Measurements from ENCODE around the gene B4GALT5. TPM values are rescaled to one million over a fixed set of nuclear protein-coding genes. Genes with fewer than 3 reads are reported as not detected.

B4GALT5 gene
- total RNA-seq, 1 donor from 2014 or later = 72.9 TPM

DNA sequence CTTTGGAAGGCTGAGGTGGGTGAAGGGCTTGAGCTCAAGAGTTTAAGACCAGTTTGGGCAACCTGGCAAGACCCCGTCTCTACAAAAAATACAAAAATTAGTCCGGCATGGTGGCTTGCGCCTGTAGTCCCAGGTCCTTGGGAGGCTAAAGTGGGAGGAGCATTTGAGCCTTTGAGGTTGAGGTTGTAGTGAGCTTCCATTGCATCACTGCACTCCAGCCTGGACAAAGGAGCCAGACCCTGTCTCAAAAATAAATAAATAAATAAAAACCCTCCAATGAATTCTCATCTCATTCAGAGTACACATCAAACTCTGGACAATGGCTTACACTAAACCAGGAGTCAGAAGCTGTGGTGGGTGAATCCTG lies 31.8 kb downstream of the B4GALT5 start:
- no peak for ATAC-seq (ENCODE audit: low read depth)
- no peaks in the 10 kb centered on the region for H3K27me3 Mint-ChIP-seq
- ChIA-PET CTCF (interaction anchor here (1.2 kb wide), 1 partner anchor 164 kb away, joined by 3 read pairs; no protein-coding TSS in a partner anchor), POLR2A (no interaction called here)
- intact Hi-C loops (cut with micrococcal nuclease) = no loop called here
- no peak for DNase-seq
- H3K4me1 Mint-ChIP-seq = peaks cover 56% of the 10 kb centered on the region
- TF ChIP-seq, protein P1, sequence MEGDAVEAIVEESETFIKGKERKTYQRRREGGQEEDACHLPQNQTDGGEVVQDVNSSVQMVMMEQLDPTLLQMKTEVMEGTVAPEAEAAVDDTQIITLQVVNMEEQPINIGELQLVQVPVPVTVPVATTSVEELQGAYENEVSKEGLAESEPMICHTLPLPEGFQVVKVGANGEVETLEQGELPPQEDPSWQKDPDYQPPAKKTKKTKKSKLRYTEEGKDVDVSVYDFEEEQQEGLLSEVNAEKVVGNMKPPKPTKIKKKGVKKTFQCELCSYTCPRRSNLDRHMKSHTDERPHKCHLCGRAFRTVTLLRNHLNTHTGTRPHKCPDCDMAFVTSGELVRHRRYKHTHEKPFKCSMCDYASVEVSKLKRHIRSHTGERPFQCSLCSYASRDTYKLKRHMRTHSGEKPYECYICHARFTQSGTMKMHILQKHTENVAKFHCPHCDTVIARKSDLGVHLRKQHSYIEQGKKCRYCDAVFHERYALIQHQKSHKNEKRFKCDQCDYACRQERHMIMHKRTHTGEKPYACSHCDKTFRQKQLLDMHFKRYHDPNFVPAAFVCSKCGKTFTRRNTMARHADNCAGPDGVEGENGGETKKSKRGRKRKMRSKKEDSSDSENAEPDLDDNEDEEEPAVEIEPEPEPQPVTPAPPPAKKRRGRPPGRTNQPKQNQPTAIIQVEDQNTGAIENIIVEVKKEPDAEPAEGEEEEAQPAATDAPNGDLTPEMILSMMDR (IDR thresholded peaks at IDR 0.05) = no peak
- no peak overlapping the region for H3K4me3 Mint-ChIP-seq
- no peaks in the 10 kb centered on the region for H3K9me3 Mint-ChIP-seq
- H3K36me3 Mint-ChIP-seq (ENCODE audit: low read depth) = peaks cover 39% of the 10 kb centered on the region
- H3K27ac Mint-ChIP-seq = no peak overlapping the region

DNA sequence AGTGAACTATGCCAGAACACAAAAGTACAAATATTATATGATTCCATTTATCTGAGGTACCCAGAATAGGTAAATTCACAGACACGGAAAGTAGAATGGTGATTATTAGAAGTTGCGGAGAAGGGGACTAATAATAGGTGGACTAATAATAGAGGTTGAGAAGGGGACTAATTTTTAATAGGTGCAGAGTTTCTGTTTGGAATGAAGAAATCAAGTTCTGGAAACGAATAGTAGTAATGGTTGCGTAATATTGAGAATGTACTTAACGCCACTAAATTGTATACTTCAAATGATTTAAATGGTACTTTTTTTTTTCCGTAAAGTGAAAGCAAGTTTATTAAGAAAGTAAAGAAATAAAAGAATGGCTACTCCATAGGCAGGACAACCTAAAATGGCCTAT lies 33.2 kb downstream of the B4GALT5 start:
- no peaks in the 10 kb centered on the region for H3K27me3 Mint-ChIP-seq
- no peak for DNase-seq
- intact Hi-C loops (cut with micrococcal nuclease) = no loop called here
- CTCF ChIA-PET = interaction anchor here (1.5 kb wide), 1 partner anchor 13 kb away, joined by 3 read pairs; no protein-coding TSS in a partner anchor
- peaks cover 62% of the 10 kb centered on the region for H3K4me1 Mint-ChIP-seq
- H3K9me3 Mint-ChIP-seq = no peaks in the 10 kb centered on the region
- no peak overlapping the region for H3K27ac Mint-ChIP-seq
- POLR2A ChIA-PET = interaction anchor here (0.9 to 1.4 kb wide), 3 partner anchors 10 to 122 kb away, joined by 3 to 5 read pairs (median 3); no protein-coding TSS in a partner anchor
- peaks cover 34% of the 10 kb centered on the region for H3K36me3 Mint-ChIP-seq (ENCODE audit: low read depth)
- TF ChIP-seq, protein P1 (IDR thresholded peaks at IDR 0.05) = no peak
- H3K4me3 Mint-ChIP-seq = no peak overlapping the region
- ATAC-seq (ENCODE audit: low read depth) = no peak

DNA sequence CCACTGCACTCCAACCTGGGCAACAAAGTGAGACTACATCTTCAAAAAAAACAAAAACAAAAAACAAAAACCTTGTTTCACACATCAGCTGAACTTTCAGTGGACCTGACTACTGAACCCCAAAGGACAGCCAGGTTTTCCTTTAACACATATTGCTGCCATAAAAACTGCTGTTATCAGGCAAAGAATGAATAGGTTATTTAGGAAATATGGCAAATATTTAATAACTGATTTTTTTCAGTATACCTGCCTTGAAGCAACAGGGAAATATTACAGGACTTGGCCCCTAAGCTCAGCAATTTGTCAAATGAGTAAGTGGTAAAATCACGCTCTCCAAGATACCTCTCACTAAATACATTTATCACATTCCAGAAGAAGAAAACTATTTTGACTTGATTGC lies 34.0 kb downstream of the B4GALT5 start:
- intact Hi-C loops (cut with micrococcal nuclease) = loop anchor here (5.0 kb wide), 1 partner anchor 33 kb away; the partner anchor contains the start of gene B4GALT5
- ChIA-PET POLR2A (interaction anchor here (0.6 to 1.4 kb wide), 5 partner anchors 9 to 123 kb away, joined by 3 to 5 read pairs (median 3); no protein-coding TSS in a partner anchor), CTCF (interaction anchor here (1.5 kb wide), 1 partner anchor 14 kb away, joined by 3 read pairs; no protein-coding TSS in a partner anchor)
- no peak overlapping the region for H3K27ac Mint-ChIP-seq
- H3K27me3 Mint-ChIP-seq = no peaks in the 10 kb centered on the region
- ATAC-seq (ENCODE audit: low read depth) (no peak), DNase-seq (no peak)
- H3K36me3 Mint-ChIP-seq (ENCODE audit: low read depth) = peaks cover 33% of the 10 kb centered on the region
- TF ChIP-seq, protein P1 (IDR thresholded peaks at IDR 0.05) = no peak
- no peaks in the 10 kb centered on the region for H3K9me3 Mint-ChIP-seq
- H3K4me1 Mint-ChIP-seq = peaks cover 64% of the 10 kb centered on the region
- H3K4me3 Mint-ChIP-seq = no peak overlapping the region

DNA sequence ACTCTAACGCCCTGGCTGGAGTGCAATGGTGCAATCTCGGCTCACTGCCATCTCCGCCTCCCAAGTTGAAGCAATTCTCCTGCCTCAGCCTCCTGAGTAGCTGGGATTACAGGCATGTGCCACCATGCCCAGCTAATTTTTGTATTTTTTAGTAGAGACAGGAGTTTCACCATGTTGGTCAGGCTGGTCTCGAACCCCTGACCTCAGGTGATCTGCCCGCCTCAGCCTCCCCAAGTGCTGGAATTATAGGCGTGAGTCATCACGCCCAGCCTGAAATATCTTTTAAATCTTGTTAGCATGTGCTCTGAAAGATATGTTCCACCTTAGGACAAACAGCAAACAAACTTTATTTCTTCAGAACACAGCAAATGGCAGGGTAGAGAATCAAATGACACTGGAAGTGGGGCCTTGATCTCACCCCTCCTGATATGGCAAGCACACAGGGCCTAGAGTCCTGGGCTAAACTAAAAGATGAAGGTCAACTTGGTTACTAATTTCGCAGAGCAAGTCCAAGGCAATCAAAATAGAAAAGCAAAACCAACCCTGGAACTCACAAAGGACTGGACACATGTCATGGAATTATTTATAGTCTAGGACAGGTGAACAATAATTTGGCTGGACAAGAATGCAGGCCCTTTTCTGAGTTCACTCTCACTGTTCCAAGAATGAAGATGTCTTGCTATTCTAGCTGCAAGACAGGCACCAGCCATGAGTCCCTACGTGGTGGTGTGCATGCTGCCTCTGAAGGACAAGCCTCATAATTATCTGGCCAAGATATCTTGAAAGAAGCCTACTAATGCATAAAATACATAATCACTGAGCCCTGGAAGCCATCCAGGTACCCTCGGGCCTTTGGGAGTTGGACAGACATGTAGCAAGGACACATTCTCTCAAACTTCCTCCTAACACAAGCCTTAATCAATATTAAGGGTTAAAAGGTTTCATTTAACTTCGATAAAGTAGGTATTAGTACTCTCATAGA lies 35.6 kb downstream of the B4GALT5 start:
- intact Hi-C loops (cut with micrococcal nuclease) = loop anchor here (1.0 to 5.0 kb wide), 3 partner anchors 9 to 34 kb away; partner anchors contain the start of gene B4GALT5

More for the DNA sequence above, 35.6 kb downstream of the B4GALT5 start:
- DNase-seq = no peak
- Mint-ChIP-seq H3K4me3 (peak overlapping the region; percentile 11), H3K36me3 (ENCODE audit: low read depth) (peaks cover 24% of the 10 kb centered on the region), H3K4me1 (peaks cover 66% of the 10 kb centered on the region), H3K27me3 (no peaks in the 10 kb centered on the region), H3K27ac (peak overlapping the region; percentile 35), H3K9me3 (no peaks in the 10 kb centered on the region)
- ATAC-seq (ENCODE audit: low read depth) = no peak
- TF ChIP-seq, protein P1 (IDR thresholded peaks at IDR 0.05) = no peak
- ChIA-PET POLR2A (interaction anchor here (0.6 to 1.4 kb wide), 2 partner anchors 9 to 33 kb away, joined by 3 to 5 read pairs; no protein-coding TSS in a partner anchor), CTCF (interaction anchor here (0.5 kb wide), 1 partner anchor 1963 kb away, joined by 3 read pairs; no protein-coding TSS in a partner anchor)
